Fibroblast of lung (primary cell): ENCODE measurements around the gene CAMTA1.

Experiments used
- EZH2 ChIP-seq: IDR thresholded peaks from 2 replicates; pipeline ENCODE4 v1.5.1; 2012; ENCODE audit warnings: low read length, control low read depth, mild to moderate bottlenecking; ENCODE audit errors: missing control alignments
- TF ChIP-seq, protein P1 (sequence below), 2 donors: IDR thresholded peaks in 1 of 2; conservative IDR thresholded peaks in 1 of 2; 1 replicate in 1 of 2; 2 replicates in 1 of 2; pipeline ENCODE4 v1.5.1; 2011 to 2012; ENCODE audit warnings: low read length in 2 of 2, control low read depth in 1 of 2, inconsistent platforms in 1 of 2, low read depth in 1 of 2, mild to moderate bottlenecking in 1 of 2

DNA sequence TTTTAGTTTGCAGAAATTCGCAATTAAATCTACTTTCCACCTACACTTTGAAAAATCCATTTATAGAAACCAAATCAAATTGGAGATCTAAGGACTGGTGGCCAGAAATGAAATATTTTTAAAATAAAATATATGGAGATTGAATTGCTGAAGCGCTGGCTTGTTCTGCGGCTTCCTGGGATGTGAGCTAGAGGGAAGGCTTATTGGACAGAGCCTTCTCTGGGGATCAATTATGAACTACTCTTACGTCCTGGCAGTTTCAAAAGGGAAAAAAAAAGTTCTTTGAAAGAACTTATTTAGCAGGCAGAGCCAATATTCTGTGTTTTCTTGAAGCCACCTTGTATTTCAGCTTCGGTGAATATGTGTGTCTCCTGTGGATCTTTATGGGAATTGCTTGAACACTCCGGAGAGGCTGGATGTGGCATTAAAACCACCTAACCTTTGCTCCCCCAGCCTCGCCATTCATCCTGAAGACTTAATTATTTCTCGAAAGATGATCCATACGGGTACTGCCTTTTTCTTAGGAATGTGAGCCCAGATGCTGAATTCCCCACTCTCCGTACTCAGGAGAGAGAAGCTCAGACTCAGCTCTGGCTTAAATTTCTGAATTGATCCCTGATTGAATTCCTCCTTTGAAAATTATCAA, 506.9 kb downstream of the CAMTA1 start:
- TF ChIP-seq, protein P1, sequence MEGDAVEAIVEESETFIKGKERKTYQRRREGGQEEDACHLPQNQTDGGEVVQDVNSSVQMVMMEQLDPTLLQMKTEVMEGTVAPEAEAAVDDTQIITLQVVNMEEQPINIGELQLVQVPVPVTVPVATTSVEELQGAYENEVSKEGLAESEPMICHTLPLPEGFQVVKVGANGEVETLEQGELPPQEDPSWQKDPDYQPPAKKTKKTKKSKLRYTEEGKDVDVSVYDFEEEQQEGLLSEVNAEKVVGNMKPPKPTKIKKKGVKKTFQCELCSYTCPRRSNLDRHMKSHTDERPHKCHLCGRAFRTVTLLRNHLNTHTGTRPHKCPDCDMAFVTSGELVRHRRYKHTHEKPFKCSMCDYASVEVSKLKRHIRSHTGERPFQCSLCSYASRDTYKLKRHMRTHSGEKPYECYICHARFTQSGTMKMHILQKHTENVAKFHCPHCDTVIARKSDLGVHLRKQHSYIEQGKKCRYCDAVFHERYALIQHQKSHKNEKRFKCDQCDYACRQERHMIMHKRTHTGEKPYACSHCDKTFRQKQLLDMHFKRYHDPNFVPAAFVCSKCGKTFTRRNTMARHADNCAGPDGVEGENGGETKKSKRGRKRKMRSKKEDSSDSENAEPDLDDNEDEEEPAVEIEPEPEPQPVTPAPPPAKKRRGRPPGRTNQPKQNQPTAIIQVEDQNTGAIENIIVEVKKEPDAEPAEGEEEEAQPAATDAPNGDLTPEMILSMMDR (conservative IDR thresholded peaks at IDR 0.05 in 1 of 2, IDR thresholded peaks at IDR 0.05 in 1 of 2; ENCODE audit: low read depth in 1 of 2, low read length in 2 of 2): no peak
- no peak for TF ChIP-seq EZH2
